Cardiac fibroblast (primary cell): Measurements from ENCODE around the gene JARID2.

Source experiments
- DNase-seq, 2 donors: peaks; one replicate each; pipeline versions ENCODE4 v3.0.0 to v3.0.0-alpha.2; 2010; ENCODE audit warnings: low read depth in 2 of 2
- H3K4me3 ChIP-seq, 2 donors: replicated peaks in 1 of 2; 1 replicate in 1 of 2; 2 replicates in 1 of 2; pipeline ENCODE4 v1.5.1; 2011; ENCODE audit warnings: low read depth in 2 of 2, low read length in 2 of 2, mild to moderate bottlenecking in 2 of 2, moderate library complexity in 1 of 2
- TF ChIP-seq, protein P1 (sequence below): IDR thresholded peaks from one replicate; pipeline ENCODE4 v1.5.1; 2011; ENCODE audit warnings: low read depth, mild to moderate bottlenecking, low read length, inconsistent platforms

JARID2 gene

GRCh38 chr6:15505463-15505918 is 259.6 kb downstream of the JARID2 start:
- peak overlapping the region; percentile 26 to 35 for H3K4me3 ChIP-seq
- DNase-seq = no peak
- TF ChIP-seq, protein P1, sequence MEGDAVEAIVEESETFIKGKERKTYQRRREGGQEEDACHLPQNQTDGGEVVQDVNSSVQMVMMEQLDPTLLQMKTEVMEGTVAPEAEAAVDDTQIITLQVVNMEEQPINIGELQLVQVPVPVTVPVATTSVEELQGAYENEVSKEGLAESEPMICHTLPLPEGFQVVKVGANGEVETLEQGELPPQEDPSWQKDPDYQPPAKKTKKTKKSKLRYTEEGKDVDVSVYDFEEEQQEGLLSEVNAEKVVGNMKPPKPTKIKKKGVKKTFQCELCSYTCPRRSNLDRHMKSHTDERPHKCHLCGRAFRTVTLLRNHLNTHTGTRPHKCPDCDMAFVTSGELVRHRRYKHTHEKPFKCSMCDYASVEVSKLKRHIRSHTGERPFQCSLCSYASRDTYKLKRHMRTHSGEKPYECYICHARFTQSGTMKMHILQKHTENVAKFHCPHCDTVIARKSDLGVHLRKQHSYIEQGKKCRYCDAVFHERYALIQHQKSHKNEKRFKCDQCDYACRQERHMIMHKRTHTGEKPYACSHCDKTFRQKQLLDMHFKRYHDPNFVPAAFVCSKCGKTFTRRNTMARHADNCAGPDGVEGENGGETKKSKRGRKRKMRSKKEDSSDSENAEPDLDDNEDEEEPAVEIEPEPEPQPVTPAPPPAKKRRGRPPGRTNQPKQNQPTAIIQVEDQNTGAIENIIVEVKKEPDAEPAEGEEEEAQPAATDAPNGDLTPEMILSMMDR = no peak

- no peak for DNase-seq
- TF ChIP-seq, protein P1 = no peak
- no peak overlapping the region for H3K4me3 ChIP-seq
These were observed 260.2 kb downstream of the JARID2 start for GRCh38 chr6:15506066-15506465.

DNA sequence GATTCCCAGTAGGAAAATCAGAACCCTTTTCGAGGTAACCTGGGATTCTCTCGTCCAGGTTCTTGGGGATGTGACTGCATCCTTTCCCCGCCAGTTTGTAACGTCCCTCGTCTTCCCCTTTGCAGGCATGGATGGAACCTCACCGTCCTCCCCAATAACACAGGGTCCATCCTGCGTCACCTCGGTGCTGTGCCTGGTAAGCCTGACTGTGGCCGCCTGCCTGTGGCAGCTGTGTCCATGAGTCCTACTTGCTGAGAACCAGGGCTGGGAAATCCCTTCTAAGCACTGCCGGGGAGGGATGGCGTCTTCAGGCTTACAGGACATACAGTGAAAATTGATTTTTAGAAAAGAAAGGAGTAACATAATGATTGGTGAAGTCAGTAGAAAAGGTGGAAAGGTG is 261.4 kb downstream of the JARID2 start:
- no peak for DNase-seq
- TF ChIP-seq, protein P1 = no peak
- H3K4me3 ChIP-seq = no peak overlapping the region

DNA sequence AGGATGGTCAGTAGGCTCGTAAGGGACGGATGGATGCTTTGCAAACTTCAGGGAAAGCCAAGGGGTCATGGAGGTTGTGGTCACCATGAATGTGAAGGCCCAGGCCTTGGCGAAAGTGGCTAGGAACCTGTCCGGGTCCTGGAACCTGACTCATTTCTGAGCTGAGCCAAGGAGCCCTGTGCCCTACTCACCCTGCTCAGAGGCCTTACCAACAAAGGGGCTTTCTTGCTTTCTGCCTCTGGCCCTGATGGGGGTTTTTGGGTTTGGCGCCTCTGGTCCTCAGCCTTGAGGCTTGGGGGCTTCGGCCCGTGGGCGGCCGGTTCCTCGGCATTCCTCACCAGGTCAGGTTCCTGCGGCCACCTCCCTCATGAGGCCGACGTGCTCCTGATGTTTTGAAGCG is 261.9 kb downstream of the JARID2 start:
- H3K4me3 ChIP-seq = no peak overlapping the region
- TF ChIP-seq, protein P1 = no peak
- no peak for DNase-seq

DNA sequence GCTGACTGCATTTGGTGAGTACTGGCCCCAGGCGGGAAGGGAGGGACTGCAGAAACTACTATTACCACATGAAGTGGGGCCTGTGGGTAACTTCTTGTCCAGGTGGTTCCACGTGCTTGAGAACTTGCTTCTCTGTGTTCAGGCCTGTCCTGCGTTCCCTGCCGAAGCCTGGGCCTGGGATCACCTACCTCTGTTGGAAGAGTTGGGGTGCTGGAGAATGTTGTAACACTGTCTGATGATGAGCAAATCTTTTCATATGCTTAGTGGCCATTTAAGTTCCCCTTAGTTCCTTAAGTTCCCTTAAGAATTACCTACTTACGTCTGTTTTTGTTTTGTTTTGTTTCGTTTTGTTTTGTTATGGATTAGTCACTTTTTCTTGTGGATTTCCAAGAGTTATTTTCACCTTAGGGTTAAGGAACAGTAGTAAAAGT is 262.6 kb downstream of the JARID2 start:
- H3K4me3 ChIP-seq = no peak overlapping the region
- TF ChIP-seq, protein P1 = no peak
- peak in 1 of 2 donors; percentile 44 for DNase-seq

- TF ChIP-seq, protein P1 = no peak
- no peak overlapping the region for H3K4me3 ChIP-seq
- no peak for DNase-seq
These were observed 263.1 kb downstream of the JARID2 start for GRCh38 chr6:15508931-15509330.

DNA sequence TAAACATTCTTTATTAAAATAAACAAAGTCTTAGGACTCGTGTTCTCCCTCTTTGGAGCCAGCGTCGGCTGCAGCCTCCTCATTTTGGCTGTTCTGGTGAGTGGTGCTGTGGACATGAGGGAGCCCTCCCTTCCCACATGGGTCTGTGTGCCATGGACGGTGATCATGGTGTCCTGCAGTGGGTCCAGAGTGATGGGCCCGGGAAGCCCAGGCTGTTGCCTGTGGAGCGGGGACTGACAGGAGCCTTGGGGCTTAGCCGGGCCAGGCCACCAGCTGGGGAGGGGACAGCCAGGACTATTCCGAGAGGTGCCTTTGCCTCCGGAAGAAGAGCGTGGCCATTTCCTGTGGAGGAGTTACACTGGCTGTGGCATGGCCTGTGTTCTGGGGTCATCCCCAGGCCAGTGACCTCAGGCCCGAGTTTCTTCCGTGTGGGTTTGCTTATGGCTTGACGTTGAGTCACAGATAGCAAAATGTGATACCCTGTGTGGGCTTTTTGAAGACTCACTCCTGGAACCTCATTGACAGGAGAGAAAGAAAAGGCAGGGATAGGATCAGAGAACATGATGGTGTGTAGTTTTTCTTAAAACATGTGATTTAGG is 263.6 kb downstream of the JARID2 start:
- TF ChIP-seq, protein P1 = no peak
- H3K4me3 ChIP-seq = no peak overlapping the region
- DNase-seq = no peak
